Amniotic epithelial cell (primary cell): ENCODE results near the gene ZNF48.

Experiments
- DNase-seq: peaks from one replicate; pipeline ENCODE4 v3.0.0-alpha.2; 2010; ENCODE audit warnings: low read depth

ZNF48 gene

GRCh38 chr16:30358990-30359870, 36.0 kb upstream of the ZNF48 start:
- DNase-seq, result no peak

DNA sequence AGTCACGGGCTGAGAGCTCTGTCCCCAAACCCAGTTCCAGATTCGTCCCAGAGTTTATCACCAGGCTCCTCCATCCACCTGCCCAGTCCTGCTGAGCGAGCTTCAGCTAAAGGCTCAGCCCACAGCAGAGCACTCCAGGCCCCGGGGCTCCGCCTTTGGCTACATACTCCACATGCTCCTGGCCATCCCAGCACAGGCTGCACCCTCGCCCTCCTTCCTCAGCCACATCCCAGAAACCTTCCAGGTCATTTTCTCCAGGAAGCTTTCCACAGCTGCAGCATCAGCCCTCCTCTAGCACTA, 35.4 kb upstream of the ZNF48 start:
- no peak for DNase-seq

- DNase-seq, result no peak
Observed at GRCh38 chr16:30361180-30361579, 34.0 kb upstream of the ZNF48 start.

- no peak for DNase-seq
Observed at GRCh38 chr16:30365200-30365599, 30.0 kb upstream of the ZNF48 start.

DNA sequence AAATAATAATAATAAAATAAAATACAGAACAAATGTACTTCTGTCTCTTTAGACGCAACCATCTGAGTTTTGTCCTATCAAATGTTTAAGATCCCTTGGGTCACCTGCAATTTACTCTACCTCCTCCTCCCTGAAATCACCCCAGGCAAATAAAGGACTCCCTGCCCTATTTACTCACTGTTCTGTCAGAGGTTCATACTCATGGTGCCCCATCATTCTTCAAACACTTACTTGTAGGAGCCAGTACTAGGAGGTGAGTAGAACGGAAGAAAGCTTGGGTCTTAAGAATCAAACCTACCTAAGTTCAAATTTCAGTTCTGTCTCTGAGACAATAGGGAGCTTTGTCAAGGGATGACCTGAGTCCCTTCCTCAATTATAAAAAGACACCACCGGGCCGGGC, 28.7 kb upstream of the ZNF48 start:
- DNase-seq, result no peak

DNA sequence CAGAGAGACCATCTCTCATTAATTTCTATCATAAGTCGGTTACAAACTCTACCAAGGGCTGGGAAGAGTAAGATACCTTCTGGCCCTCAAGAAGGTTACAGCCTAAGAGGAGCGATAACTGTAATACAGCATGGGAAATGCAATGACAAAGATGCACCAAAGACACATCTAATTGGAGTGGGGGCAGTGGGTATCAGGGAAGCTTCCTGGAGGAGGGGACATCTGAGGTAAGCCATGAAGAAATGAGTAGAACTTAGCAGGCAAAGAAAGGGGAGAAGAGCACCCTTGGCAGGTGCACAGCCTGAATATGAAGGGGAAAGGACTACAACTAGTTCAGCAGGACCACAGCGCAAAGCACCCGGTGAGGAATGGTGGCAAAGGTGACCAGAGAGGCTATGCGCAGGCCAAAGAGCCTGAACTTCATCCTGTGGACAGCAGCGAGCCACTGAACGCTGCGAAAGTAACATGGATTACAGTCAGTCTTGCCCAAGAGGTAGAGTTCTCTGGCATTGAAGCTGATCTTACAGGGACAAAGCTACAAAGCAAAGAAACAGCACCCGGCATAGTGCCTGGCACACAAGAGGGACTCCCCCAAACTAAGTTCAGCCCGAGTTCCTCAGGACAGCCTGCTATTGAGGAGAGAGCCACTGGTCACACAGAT, 27.7 kb upstream of the ZNF48 start:
- no peak for DNase-seq

DNA sequence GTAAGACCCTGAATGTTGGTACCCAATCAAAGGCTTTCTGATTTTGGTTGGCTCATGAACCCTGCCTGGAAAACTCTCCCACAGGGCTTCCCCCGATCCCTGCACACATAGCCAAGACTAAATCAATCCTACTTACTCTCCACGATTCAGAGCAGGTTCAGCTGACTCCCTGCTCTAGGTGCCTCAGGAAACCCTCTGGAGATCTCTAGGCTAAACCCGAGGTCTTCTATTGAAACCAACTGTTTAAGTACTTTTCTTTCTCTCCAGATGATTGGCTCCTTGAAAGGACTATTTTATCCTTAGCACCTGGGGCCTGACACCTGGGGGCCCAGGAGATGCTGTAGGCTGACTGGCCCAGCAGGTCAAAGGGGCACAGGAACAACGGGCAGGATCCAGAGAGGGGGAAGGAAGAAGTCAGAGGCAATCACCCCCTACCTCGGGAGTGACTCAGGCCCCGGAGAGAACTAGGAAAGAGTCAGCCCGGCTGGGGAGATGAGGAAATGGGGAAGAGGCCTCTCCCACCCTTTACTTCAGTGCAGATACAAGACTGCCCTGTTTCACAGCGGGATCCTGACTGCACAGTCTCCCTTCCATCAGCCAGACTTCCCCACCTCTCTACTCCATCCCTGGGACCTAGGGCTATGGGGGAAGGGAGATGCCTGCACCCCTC, 27.0 kb upstream of the ZNF48 start:
- peak; percentile 72 for DNase-seq

- no peak for DNase-seq
Observed at GRCh38 chr16:30368792-30369090, 26.5 kb upstream of the ZNF48 start.

- DNase-seq, result no peak
Observed at GRCh38 chr16:30369091-30369937, 25.9 kb upstream of the ZNF48 start.

GRCh38 chr16:30369938-30370455, 25.2 kb upstream of the ZNF48 start:
- no peak for DNase-seq

- peak; percentile 100 for DNase-seq
Observed at GRCh38 chr16:30370456-30371247, 24.6 kb upstream of the ZNF48 start, which contains the start of gene TBC1D10B. Gene TBC1D10B (minus strand): TSS chr16:30370494. CDS start chr16:30370183, 311 bp downstream.

DNA sequence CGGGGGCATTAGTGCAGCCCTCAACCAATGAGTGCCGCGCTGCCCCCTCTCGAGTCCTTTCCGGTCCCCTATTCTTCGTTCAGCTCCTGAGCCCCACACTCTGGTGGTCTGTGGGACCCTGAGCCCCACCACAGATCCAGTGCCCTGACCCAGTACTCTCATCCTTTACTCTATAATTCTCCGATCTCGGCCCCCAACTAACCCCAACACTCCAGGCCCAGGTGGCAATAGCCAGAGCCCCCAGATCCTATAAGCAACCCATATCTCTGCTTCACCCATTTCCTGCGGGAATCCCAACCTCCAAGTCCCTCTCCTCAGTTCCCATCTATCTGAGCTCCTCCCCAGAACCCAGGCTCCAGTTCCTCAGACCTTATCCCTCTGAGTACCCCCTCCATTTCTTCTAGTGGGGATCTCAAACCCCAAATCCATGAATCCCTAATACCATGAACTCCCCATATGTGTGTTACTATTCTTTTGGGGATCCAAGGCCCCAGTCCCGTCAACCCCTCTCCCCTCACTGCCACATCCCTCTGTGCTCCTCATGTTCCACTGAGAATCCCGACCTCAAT, 23.9 kb upstream of the ZNF48 start:
- DNase-seq, result no peak

DNA sequence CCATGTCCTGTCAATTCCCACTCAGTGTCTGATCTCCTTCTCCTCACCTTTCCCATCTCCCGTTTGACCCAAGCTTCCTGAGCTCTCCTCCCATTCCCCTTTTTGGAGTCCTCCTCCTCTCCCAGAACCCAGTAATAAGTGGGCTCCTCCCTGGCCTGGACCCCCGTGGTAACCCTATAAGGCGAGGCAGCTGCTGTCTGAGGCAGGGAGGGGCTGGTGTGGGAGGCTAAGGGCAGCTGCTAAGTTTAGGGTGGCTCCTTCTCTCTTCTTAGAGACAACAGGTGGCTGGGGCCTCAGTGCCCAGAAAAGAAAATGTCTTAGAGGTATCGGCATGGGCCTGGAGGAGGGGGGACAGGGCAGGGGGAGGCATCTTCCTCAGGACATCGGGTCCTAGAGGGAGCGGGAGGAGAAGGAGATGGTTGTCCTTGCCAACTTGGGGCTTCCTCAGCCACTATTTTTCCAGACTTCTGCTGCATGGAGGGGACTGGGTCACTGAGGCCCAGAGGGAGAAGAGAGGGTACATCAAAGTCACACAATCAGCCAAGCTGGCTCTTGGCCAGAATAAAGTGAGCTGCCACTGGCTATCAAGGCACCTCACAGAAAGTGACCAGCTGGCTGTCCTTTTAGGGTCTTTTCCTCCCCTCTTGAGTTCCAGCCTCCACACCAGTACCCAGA, 23.0 kb upstream of the ZNF48 start:
- DNase-seq, result no peak

- DNase-seq, result no peak
Observed at GRCh38 chr16:30372725-30373124, 22.5 kb upstream of the ZNF48 start.

GRCh38 chr16:30374538-30374937, 20.7 kb upstream of the ZNF48 start, which contains the start of gene MYL11:
Gene MYL11 (plus strand): TSS chr16:30374802. CDS start chr16:30374858, 56 bp downstream.
- no peak for DNase-seq

GRCh38 chr16:30375864-30376263, 19.4 kb upstream of the ZNF48 start:
- DNase-seq, result no peak

DNA sequence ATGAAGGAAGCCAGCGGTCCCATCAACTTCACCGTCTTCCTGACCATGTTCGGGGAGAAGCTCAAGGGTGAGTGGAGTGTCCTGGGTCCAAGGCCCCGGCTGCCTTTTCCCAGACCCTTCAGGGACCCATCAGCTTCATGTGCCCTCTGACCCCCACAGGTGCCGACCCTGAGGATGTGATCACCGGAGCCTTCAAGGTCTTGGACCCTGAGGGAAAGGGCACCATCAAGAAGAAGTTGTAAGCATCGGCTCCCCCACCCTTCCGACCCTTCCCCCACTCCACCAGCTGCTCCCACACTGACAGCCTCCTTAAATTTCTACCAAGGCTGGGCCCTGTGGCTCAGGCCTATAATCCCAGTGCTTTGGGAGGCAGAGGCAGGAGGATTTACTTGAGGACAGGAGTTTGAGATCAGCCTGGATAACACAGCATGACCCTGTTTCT, 18.7 kb upstream of the ZNF48 start:
- no peak for DNase-seq

GRCh38 chr16:30377050-30377811, 18.0 kb upstream of the ZNF48 start:
- no peak for DNase-seq

- DNase-seq, result peak; percentile 86
Observed at GRCh38 chr16:30377812-30378235, 17.4 kb upstream of the ZNF48 start.
